Measurements from ENCODE around the gene NBEA. TPM values are rescaled to one million over a fixed set of nuclear protein-coding genes. Genes with fewer than 3 reads are reported as not detected.

NBEA gene
- total RNA-seq, 2 donors from 2014 or later = 2.1 to 4.3 TPM

DNA sequence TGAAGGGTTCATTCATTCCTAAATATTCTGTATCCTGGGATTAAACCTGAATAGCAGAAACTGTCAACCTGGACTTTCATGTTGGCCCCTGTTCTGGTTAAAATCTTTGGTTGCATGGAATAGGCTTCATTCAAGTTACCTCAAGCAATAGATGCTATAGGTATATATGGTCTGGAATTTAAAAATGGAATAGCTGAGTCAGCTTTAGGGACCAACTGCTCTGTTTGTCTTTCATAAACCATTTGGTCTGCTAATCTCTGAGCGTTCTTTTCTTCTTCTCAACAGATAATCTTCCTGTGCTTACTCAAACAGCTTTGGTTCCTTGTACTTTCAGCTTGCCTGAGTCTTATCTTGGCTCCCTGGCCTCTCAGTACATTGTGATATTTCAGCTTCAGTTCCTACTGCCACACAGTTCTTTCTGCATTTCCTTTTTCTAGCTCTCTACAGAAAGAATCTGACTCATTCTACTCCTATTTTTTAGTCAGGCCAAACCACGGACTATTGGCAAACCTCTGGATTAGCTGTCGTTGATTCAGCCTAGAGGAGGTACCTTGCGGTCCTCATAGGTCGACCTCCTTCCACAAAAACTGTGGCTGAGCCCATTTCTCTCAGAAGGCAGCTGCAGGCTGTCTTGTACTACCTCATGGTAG, 570.3 kb downstream of the NBEA start:
- intact Hi-C loops (cut with DNase I, micrococcal nuclease) = no loop called here

DNA sequence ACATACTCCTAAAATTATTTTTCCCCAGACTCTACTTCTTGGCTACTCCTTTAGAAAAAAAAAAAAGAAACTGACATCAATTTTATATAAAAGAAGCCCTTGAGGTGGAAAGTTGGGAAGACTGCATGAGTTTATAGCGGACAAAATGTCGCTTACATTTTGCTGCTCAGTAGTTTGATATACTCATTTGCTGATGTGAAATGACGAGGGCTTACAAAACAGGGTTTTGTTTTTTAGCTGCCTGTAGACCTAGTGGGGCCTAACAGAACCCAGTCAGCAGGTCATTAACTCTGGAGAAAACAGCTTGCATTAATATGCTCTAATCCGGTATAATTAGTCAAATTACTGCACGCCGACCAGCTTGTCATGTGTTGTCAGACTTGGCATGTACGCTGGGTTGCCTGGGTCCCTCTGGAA, 572.0 kb downstream of the NBEA start:
- intact Hi-C loops (cut with DNase I, micrococcal nuclease) = no loop called here
- DNase-seq (no peak), ATAC-seq (no peak)

More for the DNA sequence above, 570.3 kb downstream of the NBEA start:
- ATAC-seq = no peak
- DNase-seq = no peak

DNA sequence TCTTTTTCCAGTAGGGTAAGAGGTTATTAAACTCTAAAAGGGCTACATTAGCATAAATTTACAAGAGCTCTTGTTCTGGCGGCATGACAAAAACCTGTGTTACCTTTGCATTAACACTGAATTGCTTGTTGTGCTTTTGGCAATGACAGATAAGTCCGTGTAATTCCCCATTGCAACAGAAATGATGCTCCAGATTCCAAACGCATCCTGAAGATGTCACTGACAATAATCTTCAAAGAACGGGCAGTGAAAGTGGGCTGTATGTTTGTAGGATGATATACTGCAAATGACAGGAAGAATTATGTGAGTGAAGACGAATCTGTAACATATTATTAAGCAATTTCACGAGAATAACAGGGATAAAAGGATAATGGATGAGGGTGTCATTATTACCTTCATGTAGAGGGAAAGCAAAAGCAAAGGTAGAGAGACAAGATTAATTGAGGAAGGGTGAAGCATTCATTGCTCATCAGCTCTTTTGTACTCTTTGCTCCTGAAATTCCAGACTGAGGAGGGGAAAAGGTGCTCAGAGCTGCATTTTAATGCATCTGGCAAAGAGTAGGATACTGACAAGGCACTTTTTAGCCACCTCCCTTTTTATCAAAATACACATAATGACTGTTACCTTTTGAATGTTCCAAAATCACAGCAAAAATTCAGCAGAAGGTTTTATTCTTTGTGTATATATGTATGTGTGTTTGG, 572.9 kb downstream of the NBEA start:
- ATAC-seq (no peak), DNase-seq (no peak)
- intact Hi-C loops (cut with DNase I, micrococcal nuclease) = no loop called here

DNA sequence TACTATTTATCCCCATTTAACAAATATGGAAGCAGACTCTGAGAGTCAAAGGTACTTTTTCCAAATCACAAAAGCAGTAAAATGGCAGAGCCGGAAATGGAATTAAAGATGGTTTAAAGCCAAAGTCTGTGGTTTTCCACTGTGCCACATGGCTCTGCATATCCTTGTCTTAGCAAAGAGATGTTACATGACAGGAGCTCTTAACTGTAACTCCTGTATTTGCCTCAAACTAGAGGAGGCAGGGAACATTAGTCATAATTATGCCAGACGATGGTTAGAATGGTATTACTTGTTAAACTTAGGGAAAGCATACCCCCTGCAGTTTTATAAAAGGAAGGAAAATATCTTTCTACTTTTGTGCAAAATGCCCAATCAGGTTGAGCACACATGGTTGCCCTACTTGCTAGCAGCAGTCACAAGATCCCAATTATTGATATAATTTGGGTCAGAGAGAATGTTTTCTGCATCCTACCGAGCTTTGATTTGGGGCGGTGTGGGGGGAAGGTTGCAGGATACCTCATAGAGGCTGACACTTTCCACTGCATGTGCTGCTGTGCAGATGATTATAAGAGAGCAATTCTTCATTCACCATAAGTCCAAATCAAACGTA, 576.4 kb downstream of the NBEA start:
- intact Hi-C loops (cut with DNase I, micrococcal nuclease) = no loop called here
- ATAC-seq (no peak), DNase-seq (no peak)

DNA sequence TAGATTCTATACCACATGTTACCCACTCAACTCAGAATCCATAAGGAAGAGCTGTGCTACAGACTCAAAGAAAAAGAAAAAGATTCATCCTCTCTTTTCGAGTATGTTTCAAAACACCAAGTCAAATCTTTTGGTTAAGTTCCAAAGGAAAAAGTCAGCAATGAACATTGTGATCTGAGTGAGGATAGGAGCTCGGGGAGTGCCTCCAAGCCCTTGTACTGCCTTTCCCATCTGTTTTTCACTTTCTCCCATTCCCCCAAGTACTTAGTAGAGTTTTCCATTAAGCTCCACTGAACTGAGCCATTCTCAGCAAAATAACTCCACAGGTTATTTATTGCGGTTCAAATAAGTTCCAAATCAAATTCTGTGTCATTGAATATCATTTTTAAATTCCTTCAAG, 582.1 kb downstream of the NBEA start:
- no peak for ATAC-seq
- intact Hi-C loops (cut with DNase I, micrococcal nuclease) = no loop called here

DNA sequence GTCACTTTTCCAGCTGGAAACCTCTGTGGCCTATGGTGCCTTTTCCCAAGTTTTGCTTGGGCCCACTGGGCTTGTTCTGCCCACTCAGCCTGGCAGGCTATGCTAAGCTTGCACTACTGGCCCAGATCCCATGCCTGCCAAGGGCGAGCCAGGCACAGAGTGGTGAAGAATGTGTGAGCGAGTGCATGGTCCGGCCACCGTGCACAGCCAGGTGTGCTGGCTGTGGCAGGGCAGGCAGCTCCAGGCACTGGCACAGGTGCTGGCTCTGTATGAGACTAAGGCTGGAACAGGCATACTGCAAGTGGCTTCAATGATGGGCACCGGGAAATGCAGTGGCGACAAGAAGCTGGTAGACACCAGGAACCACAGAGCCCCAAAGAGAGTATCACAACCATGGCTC, 584.5 kb downstream of the NBEA start:
- intact Hi-C loops (cut with DNase I, micrococcal nuclease) = no loop called here
- ATAC-seq (no peak), DNase-seq (no peak)

More for the DNA sequence above, 582.1 kb downstream of the NBEA start:
- no peak for DNase-seq

DNA sequence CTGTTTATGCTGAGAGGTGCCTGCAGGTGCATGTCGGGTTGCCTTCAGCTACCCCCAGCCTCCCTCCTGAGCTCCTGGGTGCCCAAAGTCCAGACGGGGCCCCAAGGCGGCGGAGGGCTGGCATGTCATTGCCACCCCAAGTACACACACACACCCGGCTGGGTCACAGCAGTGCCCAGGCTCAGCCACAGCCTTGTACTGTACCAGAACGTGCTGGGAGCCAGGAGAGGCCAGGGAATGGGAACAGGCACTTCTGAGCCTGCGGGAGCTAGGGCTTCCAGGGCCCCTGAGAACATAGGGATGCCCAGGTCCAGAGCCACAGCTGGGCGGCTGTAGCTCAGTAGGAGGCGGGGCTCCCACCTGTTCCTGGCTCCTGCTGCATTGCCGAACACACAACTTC, 585.4 kb downstream of the NBEA start:
- ATAC-seq = no peak

DNA sequence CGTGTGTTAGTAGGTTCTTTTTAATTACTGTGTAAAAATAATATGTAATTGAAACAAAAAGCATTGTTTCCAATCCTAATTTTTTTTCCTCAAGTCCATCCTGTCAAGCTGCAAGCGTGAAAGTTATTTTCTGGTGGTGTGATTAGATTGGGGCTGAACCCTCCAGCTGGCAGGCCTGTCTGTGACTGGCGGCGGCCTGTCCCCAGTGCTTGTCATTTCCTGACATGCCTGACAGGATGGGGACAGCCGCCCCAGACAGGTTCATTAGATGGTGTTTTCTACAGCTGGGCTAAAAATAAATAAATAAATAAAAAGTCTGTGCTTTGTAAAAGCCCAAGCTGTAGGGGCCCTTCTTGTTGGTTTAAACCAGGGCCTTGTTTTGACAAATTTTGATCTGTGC, 588.1 kb downstream of the NBEA start:
- ATAC-seq (no peak), DNase-seq (no peak)
- intact Hi-C loops (cut with DNase I, micrococcal nuclease) = no loop called here

More for the DNA sequence above, 585.4 kb downstream of the NBEA start:
- intact Hi-C loops (cut with DNase I, micrococcal nuclease) = no loop called here
- no peak for DNase-seq

DNA sequence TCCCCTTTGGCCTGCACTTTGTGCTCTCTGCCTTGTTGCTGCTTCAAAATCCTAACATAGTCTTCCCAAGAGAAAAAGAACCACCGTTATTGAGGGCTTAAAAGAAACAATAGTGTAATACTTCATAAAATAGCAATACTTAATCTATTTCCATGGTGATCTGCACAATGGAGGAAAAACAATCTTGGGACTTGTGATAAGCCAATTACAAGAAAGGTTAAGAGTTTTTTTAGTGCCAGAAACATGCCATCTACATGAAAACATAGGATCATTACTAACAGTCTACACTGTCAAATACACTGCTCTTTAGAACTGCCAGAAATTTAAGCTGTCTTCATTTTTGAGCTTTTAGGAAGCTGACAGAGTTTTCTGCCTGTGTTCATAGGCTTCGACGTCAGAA, 588.5 kb downstream of the NBEA start:
- no peak for ATAC-seq
- intact Hi-C loops (cut with DNase I, micrococcal nuclease) = no loop called here
- DNase-seq = no peak

DNA sequence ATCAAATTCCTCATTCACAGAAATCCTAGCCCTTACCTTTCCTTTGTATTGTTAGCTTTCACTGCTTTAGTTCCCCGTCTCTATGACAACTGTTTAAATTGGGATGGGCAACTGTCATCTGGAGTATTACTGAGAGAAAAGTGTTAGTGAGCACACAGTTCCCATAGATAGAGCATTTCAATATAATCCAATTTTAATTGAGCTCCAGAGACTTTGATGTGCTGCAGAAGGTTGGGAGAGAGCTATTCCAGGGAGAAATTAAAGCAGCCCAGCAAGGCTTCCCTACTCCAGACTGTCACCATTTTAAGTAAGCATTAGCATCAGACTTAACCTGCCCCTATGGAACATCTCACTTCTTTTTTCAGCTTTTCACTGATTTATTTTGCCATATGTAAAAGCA, 589.5 kb downstream of the NBEA start:
- ATAC-seq (no peak), DNase-seq (no peak)
- intact Hi-C loops (cut with DNase I, micrococcal nuclease) = no loop called here

DNA sequence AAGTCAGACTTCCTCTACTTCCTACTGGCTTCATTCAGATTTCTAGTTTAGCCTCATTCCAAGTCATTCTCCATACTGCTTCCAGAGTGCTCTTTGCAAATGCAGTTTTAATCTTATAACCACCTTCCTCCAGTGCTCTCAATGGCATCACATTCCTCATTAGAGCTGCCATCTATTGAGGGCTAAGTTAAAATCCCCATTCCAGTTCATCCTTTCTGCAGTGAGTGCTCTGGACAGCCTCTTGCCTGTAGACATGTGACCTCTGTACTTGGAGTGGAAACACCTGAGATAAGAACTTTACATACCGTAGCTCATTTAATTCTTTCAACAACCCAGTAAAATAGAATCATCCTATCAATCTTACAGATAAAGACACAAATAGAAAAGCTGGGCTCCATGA, 592.3 kb downstream of the NBEA start:
- DNase-seq (no peak), ATAC-seq (no peak)
- intact Hi-C loops (cut with DNase I, micrococcal nuclease) = no loop called here

DNA sequence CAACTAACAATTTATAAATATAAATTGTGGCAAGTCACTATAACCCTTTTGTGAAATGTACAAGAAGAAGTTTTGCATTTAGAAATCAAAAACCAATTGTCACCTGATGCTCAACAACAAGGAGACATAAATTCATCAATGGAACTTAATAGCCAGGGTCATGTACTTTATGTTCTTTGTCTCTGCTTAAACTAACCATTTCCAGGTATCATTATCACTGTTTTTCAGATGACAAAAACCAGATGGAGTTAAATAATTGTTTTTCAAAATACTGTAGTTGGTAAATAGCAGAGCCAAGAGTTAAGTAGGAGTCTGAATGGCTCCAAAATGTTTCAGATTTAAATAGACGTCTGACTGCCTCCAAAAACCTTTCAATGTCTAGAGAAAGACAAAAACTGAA, 606.7 kb downstream of the NBEA start:
- ATAC-seq (no peak), DNase-seq (no peak)
- intact Hi-C loops (cut with DNase I, micrococcal nuclease) = no loop called here

DNA sequence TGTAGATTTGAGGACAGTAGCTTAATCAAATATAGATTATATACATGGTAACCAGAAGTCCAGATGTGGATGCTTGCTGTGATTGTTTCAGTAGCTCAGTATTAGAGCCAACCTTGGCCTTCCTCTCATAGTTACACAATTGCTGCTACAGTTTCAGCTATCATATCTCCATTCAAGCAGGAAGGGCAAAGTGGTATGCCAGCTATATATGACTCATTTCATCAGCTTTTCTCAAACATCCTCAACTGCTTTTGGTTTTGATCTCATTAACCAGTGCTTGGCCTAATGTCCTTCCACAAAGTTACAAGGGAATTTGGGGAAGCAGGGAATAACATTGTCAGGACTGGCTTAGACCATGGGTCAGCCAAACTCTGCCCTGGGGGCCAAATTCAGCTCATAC, 607.4 kb downstream of the NBEA start:
- ATAC-seq = no peak
- intact Hi-C loops (cut with DNase I, micrococcal nuclease) = no loop called here
- DNase-seq = no peak

DNA sequence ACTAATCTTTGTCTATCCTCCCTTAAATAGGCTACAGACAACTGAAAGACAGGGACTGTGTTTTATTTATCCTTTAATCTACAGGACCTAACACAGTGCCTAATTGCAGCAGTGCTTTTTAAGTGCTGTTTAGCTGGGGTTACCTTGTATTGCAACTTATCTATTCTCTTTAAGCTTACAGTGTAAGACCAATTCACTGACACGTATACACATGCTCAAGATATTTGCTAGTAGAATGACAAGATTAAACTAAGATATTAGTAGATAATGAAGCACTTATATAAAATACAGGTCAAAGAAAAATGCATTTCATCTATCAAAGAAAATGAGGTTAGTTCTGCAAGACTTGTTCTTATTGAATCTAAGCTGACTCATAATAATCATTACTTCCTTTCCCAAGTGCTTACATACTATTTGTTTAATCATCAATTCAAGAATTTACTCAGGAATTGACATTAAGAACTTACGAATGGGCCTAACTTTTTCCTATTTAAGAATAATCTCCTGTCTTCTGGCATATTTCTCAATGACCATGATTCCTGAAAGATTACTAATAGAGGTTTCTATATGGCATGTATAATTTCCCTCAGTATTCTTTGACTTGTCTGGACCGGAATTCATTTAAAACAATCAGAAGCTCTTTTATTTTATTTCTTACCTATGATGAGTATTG, 610.2 kb downstream of the NBEA start:
- no peak for DNase-seq
- intact Hi-C loops (cut with DNase I, micrococcal nuclease) = no loop called here
- no peak for ATAC-seq

DNA sequence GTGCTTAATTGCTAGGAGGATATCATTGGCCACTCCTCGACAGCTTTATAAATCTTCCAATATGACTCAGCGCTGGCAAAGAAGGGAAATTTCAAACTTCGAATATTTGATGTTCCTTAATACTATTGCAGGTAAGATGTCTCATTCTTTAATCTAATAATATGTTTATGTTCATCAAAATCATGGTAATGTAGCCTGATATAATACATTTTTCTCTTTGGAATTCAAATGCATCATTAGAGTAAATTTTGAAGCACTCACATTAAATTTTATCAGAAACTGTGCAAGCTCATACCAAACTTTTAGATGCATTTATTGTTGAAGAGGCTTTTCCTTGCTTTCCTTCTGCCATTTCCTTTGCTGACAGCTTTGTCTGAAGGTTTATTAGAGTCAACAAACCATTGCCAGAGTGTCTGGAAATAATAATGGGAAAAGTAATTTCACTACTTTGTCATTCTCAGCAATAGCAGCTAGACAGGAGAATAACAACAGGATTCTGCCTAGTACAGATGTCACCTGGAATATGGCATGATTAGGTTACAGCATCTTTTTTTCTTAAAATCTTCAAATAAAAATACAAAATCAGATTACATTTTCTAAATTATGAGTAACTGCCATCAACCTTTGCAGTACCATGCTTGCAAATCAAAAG, 613.0 kb downstream of the NBEA start:
- DNase-seq = no peak
- ATAC-seq = no peak
- intact Hi-C loops (cut with DNase I, micrococcal nuclease) = no loop called here

DNA sequence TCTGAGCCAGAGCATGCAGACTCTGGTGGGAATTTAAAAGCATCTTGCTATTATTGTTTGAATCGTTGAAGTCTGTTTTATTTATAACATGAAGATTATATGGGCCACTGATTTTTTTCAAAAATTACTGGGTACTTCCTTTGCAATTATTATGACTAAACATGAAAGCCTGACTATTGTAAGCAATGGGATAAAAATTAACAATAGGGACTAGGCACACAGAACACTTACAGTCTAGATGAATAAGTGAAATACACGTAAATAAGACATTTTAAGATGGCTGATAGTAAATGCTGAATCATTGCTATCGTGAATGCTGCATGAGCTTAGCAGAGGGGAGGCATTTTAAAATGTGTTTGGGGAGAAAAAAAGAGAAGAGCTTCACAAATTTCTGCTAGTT, 615.4 kb downstream of the NBEA start:
- intact Hi-C loops (cut with DNase I, micrococcal nuclease) = no loop called here
- DNase-seq (no peak), ATAC-seq (no peak)

DNA sequence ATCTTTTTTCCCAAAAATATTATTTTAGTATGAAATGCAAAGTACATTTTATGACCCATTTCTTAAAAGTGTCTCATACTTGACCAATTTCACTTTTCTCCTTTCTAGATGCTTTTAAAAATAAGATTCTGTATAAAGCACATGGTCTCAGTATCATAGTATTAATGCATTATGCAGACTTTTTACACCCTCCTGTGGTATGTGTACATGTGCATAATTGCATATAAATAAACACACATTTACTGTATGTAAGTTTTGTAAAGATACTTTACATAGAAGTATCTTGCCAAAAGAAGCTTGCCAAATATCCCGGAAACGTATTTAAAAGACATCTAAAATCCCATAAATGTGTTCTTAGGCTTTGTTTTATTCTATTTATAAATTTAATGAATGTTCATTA, 619.5 kb downstream of the NBEA start:
- ATAC-seq (no peak), DNase-seq (no peak)
- intact Hi-C loops (cut with DNase I, micrococcal nuclease) = no loop called here

DNA sequence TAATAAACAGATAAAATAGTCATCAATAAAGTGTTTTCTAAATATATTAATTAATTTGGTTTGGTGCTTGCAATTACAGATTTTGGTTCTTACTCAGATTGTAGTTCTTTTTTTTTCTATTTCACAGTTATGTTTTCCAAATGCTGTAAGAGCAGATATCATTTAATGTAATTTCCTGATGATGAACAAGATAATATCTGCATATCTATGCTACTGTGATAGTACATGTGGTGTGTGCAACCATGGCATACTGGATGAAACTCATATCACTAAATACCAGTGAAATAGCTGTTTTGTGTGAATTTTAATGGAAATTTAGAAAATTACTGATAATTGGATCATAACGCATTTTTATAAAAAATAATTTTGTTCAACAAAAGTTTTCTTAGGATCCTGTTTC, 623.2 kb downstream of the NBEA start:
- ATAC-seq = no peak
- no peak for DNase-seq
- intact Hi-C loops (cut with DNase I, micrococcal nuclease) = no loop called here

DNA sequence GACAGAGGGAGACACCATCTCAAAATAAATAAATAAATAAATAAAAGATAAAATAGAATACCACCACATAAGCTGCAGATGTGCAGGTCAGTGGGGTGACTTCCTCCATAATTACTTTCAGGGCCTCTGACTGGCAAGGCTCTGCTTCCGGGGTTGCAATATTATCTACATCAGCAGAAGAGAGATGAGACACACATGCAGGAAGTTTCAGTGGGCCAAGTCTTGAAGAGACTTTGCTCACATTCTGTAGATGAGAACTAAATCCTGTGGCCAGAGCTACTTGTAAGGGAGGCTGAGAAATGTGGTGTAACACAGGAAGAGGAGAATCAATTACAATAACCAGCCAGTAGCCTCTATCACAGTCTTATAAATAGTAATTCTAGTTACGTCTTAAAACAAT, 624.3 kb downstream of the NBEA start:
- intact Hi-C loops (cut with DNase I, micrococcal nuclease) = no loop called here
- ATAC-seq = no peak
- DNase-seq = no peak

Measured in left colon (tissue), 2 donors.